H1 (cell line): Measurements from ENCODE around the gene NRL. TPM values are rescaled to one million over a fixed set of nuclear protein-coding genes. Genes with fewer than 3 reads are reported as not detected.

ENCODE experiments used
- CTCF ChIA-PET: fragments of 300-600 bp; sonication (Branson Sonifier 250); formaldehyde crosslinking; loops from one replicate; lab custom pipeline; 2021; ENCODE audit not compliant: partially characterized antibody; lab: Charles Lee
- POLR2A ChIA-PET: fragments of 300-600 bp; sonication (Branson Sonifier 250); formaldehyde crosslinking; loops from one replicate; lab custom pipeline; 2021; ENCODE audit warnings: inconsistent platforms; ENCODE audit not compliant: partially characterized antibody; lab: Charles Lee
- DNase-seq, 2 experiments: peaks; one replicate each; pipeline versions ENCODE4 v3.0.0 to v3.0.0-alpha.2; 2010 to 2022; ENCODE audit warnings: low spot score in 2 of 2, low read depth in 1 of 2, mixed read lengths in 1 of 2
- FAIRE-seq: peaks from 2 replicates; lab custom pipeline; 2011; peaks lifted over from hg19 to GRCh38; lab: Jason Lieb, UNC
- H2AFZ ChIP-seq: 2 replicates; pipeline ENCODE4 v1.8.1; 2012; ENCODE audit warnings: low read length, inconsistent platforms
- H2AK5ac ChIP-seq: 2 replicates; pipeline ENCODE4 v1.6.1; 2013; ENCODE audit warnings: low read depth, low read length
- H2BK120ac ChIP-seq: replicated peaks from 2 replicates; pipeline ENCODE3; 2013; ENCODE audit warnings: low read depth, low read length, inconsistent platforms
- H2BK12ac ChIP-seq: 2 replicates; pipeline ENCODE4 v1.6.1; 2013; ENCODE audit warnings: low read depth, low read length
- H2BK15ac ChIP-seq: 2 replicates; pipeline ENCODE4 v1.6.1; 2013; ENCODE audit warnings: low read length
- H2BK20ac ChIP-seq: 2 replicates; pipeline ENCODE4 v1.6.1; 2013; ENCODE audit warnings: low read length
- H2BK5ac ChIP-seq: 2 replicates; pipeline ENCODE4 v1.6.1; 2013; ENCODE audit warnings: low read depth, low read length
- H3K14ac ChIP-seq: 2 replicates; pipeline ENCODE4 v1.6.1; 2013; ENCODE audit warnings: inconsistent platforms; ENCODE audit not compliant: insufficient read length
- H3K18ac ChIP-seq: 2 replicates; pipeline ENCODE4 v1.6.1; 2013; ENCODE audit warnings: low read length; ENCODE audit errors: extremely low read depth
- H3K23ac ChIP-seq: 2 replicates; pipeline ENCODE4 v1.6.1; 2013; ENCODE audit warnings: inconsistent platforms; ENCODE audit not compliant: insufficient read length
- H3K23me2 ChIP-seq: 2 replicates; pipeline ENCODE4 v1.6.1; 2013; ENCODE audit warnings: low read depth, low read length
- H3K27ac ChIP-seq: 2 replicates; pipeline ENCODE4 v1.6.1; 2011; ENCODE audit warnings: low read depth, low read length, inconsistent platforms
- H3K27me3 ChIP-seq, 4 experiments: replicated peaks in 1 of 4; 1 replicate in 1 of 4; 2 replicates in 3 of 4; pipeline versions ENCODE4 v1.6.1 to v1.8.1; 2011 to 2013; ENCODE audit warnings: low read length in 3 of 4, mild to moderate bottlenecking in 3 of 4, inconsistent platforms in 2 of 4, mixed read lengths in 2 of 4, moderate library complexity in 1 of 4; ENCODE audit not compliant: control insufficient read depth in 3 of 4, insufficient read depth in 3 of 4; ENCODE audit errors: extremely low read depth in 1 of 4
- H3K36me3 ChIP-seq, 4 experiments: 2 replicates each; pipeline versions ENCODE4 v1.6.1 to v1.8.1; 2011 to 2013; ENCODE audit warnings: mild to moderate bottlenecking in 4 of 4, low read length in 3 of 4, moderate library complexity in 2 of 4, control low read depth in 1 of 4, inconsistent platforms in 1 of 4; ENCODE audit not compliant: insufficient read depth in 4 of 4, control insufficient read depth in 2 of 4
- H3K4ac ChIP-seq: replicated peaks from 2 replicates; pipeline ENCODE3; 2013; ENCODE audit warnings: low read length, low read depth, mixed read lengths, inconsistent platforms; ENCODE audit not compliant: insufficient read length
- H3K4me1 ChIP-seq, 4 experiments: replicated peaks in 1 of 4; 1 replicate in 1 of 4; 2 replicates in 3 of 4; pipeline versions ENCODE4 v1.6.1 to v1.8.1; 2011 to 2013; ENCODE audit warnings: low read length in 3 of 4, inconsistent platforms in 2 of 4, mixed read lengths in 1 of 4; ENCODE audit not compliant: insufficient read depth in 4 of 4, control insufficient read depth in 3 of 4
- H3K4me2 ChIP-seq, 2 experiments: 2 replicates each; pipeline versions ENCODE4 v1.6.1 to v1.8.1; 2011 to 2013; ENCODE audit warnings: low read depth in 2 of 2, low read length in 2 of 2, control low read depth in 1 of 2, inconsistent platforms in 1 of 2, mild to moderate bottlenecking in 1 of 2; ENCODE audit not compliant: insufficient read depth in 1 of 2
- H3K4me3 ChIP-seq, 4 experiments: fragments of 200-600, 300-600 bp in 1 of 4; sonication (generic), shearing (Covaris generic), sonication (Bioruptor Twin) in 1 of 4; 2 replicates each; pipeline versions ENCODE4 v1.5.1 to v1.8.1; 2011 to 2016; ENCODE audit warnings: low read length in 4 of 4, low read depth in 3 of 4, control low read depth in 2 of 4, inconsistent platforms in 2 of 4, mild to moderate bottlenecking in 2 of 4, mixed read lengths in 1 of 4, moderate library complexity in 1 of 4; ENCODE audit not compliant: insufficient read depth in 2 of 4; ENCODE audit errors: extremely low read depth in 1 of 4
- H3K56ac ChIP-seq: replicated peaks from 2 replicates; pipeline ENCODE3; 2013; ENCODE audit warnings: low read depth, mild to moderate bottlenecking, mixed read lengths, low read length, inconsistent platforms; ENCODE audit not compliant: insufficient read length
- H3K79me1 ChIP-seq: 2 replicates; pipeline ENCODE4 v1.6.1; 2013; ENCODE audit warnings: low read depth, low read length, control low read depth
- H3K79me2 ChIP-seq, 2 experiments: 2 replicates each; pipeline versions ENCODE4 v1.6.1 to v1.8.1; 2012 to 2013; ENCODE audit warnings: low read length in 2 of 2, mild to moderate bottlenecking in 2 of 2, inconsistent platforms in 1 of 2; ENCODE audit not compliant: insufficient read depth in 2 of 2, control insufficient read depth in 1 of 2
- H3K9ac ChIP-seq, 4 experiments: replicated peaks in 1 of 4; 1 replicate in 1 of 4; 2 replicates in 3 of 4; pipeline versions ENCODE4 v1.6.1 to v1.8.1; 2011 to 2013; ENCODE audit warnings: low read depth in 3 of 4, low read length in 3 of 4, control low read depth in 2 of 4, mild to moderate bottlenecking in 2 of 4, moderate library complexity in 2 of 4, inconsistent platforms in 1 of 4; ENCODE audit errors: extremely low read depth in 1 of 4
- H3K9me3 ChIP-seq, 2 experiments: 2 replicates each; pipeline versions ENCODE4 v1.6.1 to v1.8.1; 2012 to 2013; ENCODE audit warnings: mild to moderate bottlenecking in 2 of 2, moderate library complexity in 2 of 2, control low read depth in 1 of 2, inconsistent platforms in 1 of 2, low read depth in 1 of 2, low read length in 1 of 2, mixed read lengths in 1 of 2; ENCODE audit not compliant: insufficient read depth in 2 of 2
- H4K20me1 ChIP-seq, 2 experiments: replicated peaks in 1 of 2; 2 replicates each; pipeline versions ENCODE3 to v1.8.1; 2011 to 2013; ENCODE audit warnings: inconsistent platforms in 2 of 2, low read length in 2 of 2, mild to moderate bottlenecking in 1 of 2; ENCODE audit not compliant: insufficient read depth in 2 of 2, control insufficient read depth in 1 of 2
- H4K5ac ChIP-seq: 2 replicates; pipeline ENCODE4 v1.6.1; 2013; ENCODE audit warnings: low read length, low read depth, mixed read lengths, inconsistent platforms; ENCODE audit not compliant: insufficient read length
- H4K8ac ChIP-seq: 2 replicates; pipeline ENCODE4 v1.8.0; 2013; ENCODE audit warnings: mild to moderate bottlenecking, moderate library complexity, low read length, inconsistent platforms; ENCODE audit not compliant: insufficient read depth; ENCODE audit errors: extremely low read depth
- H4K91ac ChIP-seq: replicated peaks from 2 replicates; pipeline ENCODE3; 2013; ENCODE audit warnings: low read length, mixed read lengths, inconsistent platforms; ENCODE audit not compliant: insufficient read length
- ATF2 ChIP-seq: IDR thresholded peaks from 2 replicates; pipeline ENCODE4 v1.6.1; 2012; ENCODE audit warnings: low read length, inconsistent platforms
- BRCA1 ChIP-seq: IDR thresholded peaks from 2 replicates; pipeline ENCODE4 v1.6.1; 2012; ENCODE audit warnings: low read depth, low read length, improper control_type of control experiment
- E2F6 ChIP-seq: IDR thresholded peaks from 2 replicates; pipeline ENCODE4 v1.6.1; 2012; ENCODE audit warnings: inconsistent platforms
- FOSL1 ChIP-seq: IDR thresholded peaks from 2 replicates; pipeline ENCODE4 v1.6.1; 2011; ENCODE audit warnings: mild to moderate bottlenecking, low read depth, low read length, moderate library complexity; ENCODE audit not compliant: insufficient read depth
- GABPA ChIP-seq: IDR thresholded peaks from 2 replicates; pipeline ENCODE4 v1.6.1; 2011; ENCODE audit warnings: mild to moderate bottlenecking, low read length, moderate library complexity, borderline replicate concordance; ENCODE audit not compliant: insufficient read depth
- HDAC2 ChIP-seq, 2 experiments: fragments of 300-600 bp in 1 of 2; sonication (generic) in 1 of 2; IDR thresholded peaks; 2 replicates each; pipeline ENCODE4 v1.6.1; 2011 to 2012; ENCODE audit warnings: low read depth in 2 of 2, low read length in 2 of 2, mild to moderate bottlenecking in 2 of 2, moderate library complexity in 2 of 2, borderline replicate concordance in 1 of 2, inconsistent platforms in 1 of 2
- JUN ChIP-seq: IDR thresholded peaks from 2 replicates; pipeline ENCODE4 v1.6.1; 2011; ENCODE audit warnings: low read depth, mild to moderate bottlenecking, improper control_type of control experiment, low read length
- KDM1A ChIP-seq: fragments of 200-600, 300-600 bp; sonication (generic); IDR thresholded peaks from 2 replicates; pipeline ENCODE4 v1.7.1; 2016; ENCODE audit warnings: mild to moderate bottlenecking, low read length, borderline replicate concordance
- POU5F1 ChIP-seq: IDR thresholded peaks from 2 replicates; pipeline ENCODE4 v1.6.1; 2011; ENCODE audit warnings: low read depth, mild to moderate bottlenecking, low read length, moderate library complexity
- SP1 ChIP-seq: IDR thresholded peaks from 2 replicates; pipeline ENCODE4 v1.6.1; 2011; ENCODE audit warnings: low read depth, low read length
- SP2 ChIP-seq: IDR thresholded peaks from 2 replicates; pipeline ENCODE4 v1.6.1; 2012; ENCODE audit warnings: mild to moderate bottlenecking, low read length, inconsistent platforms
- TBP ChIP-seq: IDR thresholded peaks from 2 replicates; pipeline ENCODE4 v1.6.1; 2011; ENCODE audit warnings: low read depth, low read length, improper control_type of control experiment
- WGBS, 2 experiments: shearing (Covaris generic) in 1 of 2; methylation state at CpG; one replicate each; pipeline versions ENCODE4 v1.1.6 to v1.1.7; 2013 to 2015; ENCODE audit warnings: low lambda C conversion rate in 2 of 2, mixed read lengths in 2 of 2, inconsistent platforms in 1 of 2, low coverage in 1 of 2, missing lambda C conversion rate in 1 of 2; ENCODE audit not compliant: insufficient replicate concordance in 2 of 2, insufficient coverage in 1 of 2, insufficient read length in 1 of 2; ENCODE audit errors: extremely low coverage in 1 of 2, missing lambda C conversion rate in 1 of 2; 5-methylcytosine and 5-hydroxymethylcytosine counted together
- polyA plus RNA-seq, 7 experiments: library from polyadenylated mRNA; depleted of rRNA in 3 of 7; stranded (reverse) in 5 of 7; unstranded in 2 of 7; fragments of >200 nt in 5 of 7; fragments of 200-250 nt in 2 of 7; gene quantifications; 1 replicate in 5 of 7; 2 replicates in 1 of 7; 4 replicates in 1 of 7; pipeline versions ENCODE4 v1.2.1 to v1.2.3, GENCODE V29; 2011 to 2013; ENCODE audit warnings: missing spikeins in 2 of 7, mixed read lengths in 2 of 7
- total RNA-seq: library from RNA; stranded (reverse); fragmentation: NEBNext Ultra II Directional; extraction: Animal tissue kit (Norgen Biotek cat#: 25700); gene quantifications from 2 replicates; pipeline ENCODE4 v1.2.1, GENCODE V29; 2021

NRL gene
- total and polyA plus RNA-seq, 2 of the 8 experiments (the other 6 are each of a cell fraction or from before 2014, with no cell fraction given), result 1.1 to 2.2 TPM

- H2BK15ac ChIP-seq, result no peak overlapping the region
- no peak overlapping the region for H3K4me2 ChIP-seq
- H3K56ac ChIP-seq, result no peak overlapping the region
- no peaks in the 10 kb centered on the region for H3K79me2 ChIP-seq
- peaks cover 2% of the 10 kb centered on the region in 2 experiments for H4K20me1 ChIP-seq
- no peak overlapping the region for H3K4ac ChIP-seq
- H3K27me3 ChIP-seq, result no peaks in the 10 kb centered on the region; a peak in 1 of 7 replicates
- no peak overlapping the region for H2AK5ac ChIP-seq
- H3K79me1 ChIP-seq, result no peaks in the 10 kb centered on the region
- no peak overlapping the region for H3K23ac ChIP-seq
- H4K91ac ChIP-seq, result no peak overlapping the region
- 88% methylated on average over 9 of the region's 9 CpGs; no CpG with 5 or more reads in 1 of the 2 experiments for WGBS, 2 experiments
- no peak overlapping the region for H2BK5ac ChIP-seq
- H2BK12ac ChIP-seq, result no peak overlapping the region
- no peak for DNase-seq
- ChIA-PET POLR2A (interaction anchor here (1.2 to 6.5 kb wide), 2 partner anchors 38 to 52 kb away, joined by 4 to 97 read pairs; partner anchors contain the start of gene PCK2), CTCF (interaction anchor here (0.9 to 9.6 kb wide), 9 partner anchors 8 to 107 kb away, joined by 3 to 234 read pairs (median 5); partner anchors contain the start of genes DCAF11, IRF9, NRL and PCK2)
- no peaks in the 10 kb centered on the region for H3K9me3 ChIP-seq
- H3K18ac ChIP-seq, result no peak overlapping the region
- no peak overlapping the region for H3K27ac ChIP-seq
- FAIRE-seq, result no peak
- no peak overlapping the region for H4K5ac ChIP-seq
- no peak overlapping the region for H3K9ac ChIP-seq
- no peak overlapping the region for H3K4me3 ChIP-seq
- no peak overlapping the region for H2BK20ac ChIP-seq
- H3K36me3 ChIP-seq, result no peaks in the 10 kb centered on the region; a peak in 1 of 8 replicates
- no peak overlapping the region for H2AFZ ChIP-seq
- no peak overlapping the region for H2BK120ac ChIP-seq
- no peak overlapping the region for H4K8ac ChIP-seq
- peaks cover 9% of the 10 kb centered on the region for H3K23me2 ChIP-seq
- no peak overlapping the region for H3K14ac ChIP-seq
- peaks cover 0 to 10% (median 6%) of the 10 kb centered on the region in 4 experiments; a peak in 5 of 7 replicates for H3K4me1 ChIP-seq
- no peak for TF ChIP-seq GABPA
- TF ChIP-seq SP2, result no peak
- no peak for TF ChIP-seq TBP
- no peak for TF ChIP-seq KDM1A
- no peak for TF ChIP-seq FOSL1
- TF ChIP-seq BRCA1, result no peak
- TF ChIP-seq POU5F1, result no peak
- no peak for TF ChIP-seq JUN
- TF ChIP-seq ATF2, result no peak
- no peak for TF ChIP-seq SP1
- TF ChIP-seq HDAC2 (IDR thresholded peaks at IDR 0.05; ENCODE audit: borderline replicate concordance in 1 of 2, low read depth in 2 of 2, low read length in 2 of 2), result no peak
- TF ChIP-seq E2F6, result no peak
Measured at GRCh38 chr14:24054646-24055045, 60.1 kb downstream of the NRL start.
